HG02884 (cell line): Measurements from ENCODE around the gene UMOD.

Experiments
- ATAC-seq: cut with Tn5 transposase; IDR thresholded peaks from one replicate; pipeline ENCODE4 v1.9.1; 2021; ENCODE audit warnings: mild to moderate bottlenecking, moderate library complexity; ENCODE audit not compliant: unreplicated experiment

Gene UMOD

GRCh38 chr16:20302389-20302788 lies 50.1 kb downstream of the UMOD start:
- no peak for ATAC-seq

DNA sequence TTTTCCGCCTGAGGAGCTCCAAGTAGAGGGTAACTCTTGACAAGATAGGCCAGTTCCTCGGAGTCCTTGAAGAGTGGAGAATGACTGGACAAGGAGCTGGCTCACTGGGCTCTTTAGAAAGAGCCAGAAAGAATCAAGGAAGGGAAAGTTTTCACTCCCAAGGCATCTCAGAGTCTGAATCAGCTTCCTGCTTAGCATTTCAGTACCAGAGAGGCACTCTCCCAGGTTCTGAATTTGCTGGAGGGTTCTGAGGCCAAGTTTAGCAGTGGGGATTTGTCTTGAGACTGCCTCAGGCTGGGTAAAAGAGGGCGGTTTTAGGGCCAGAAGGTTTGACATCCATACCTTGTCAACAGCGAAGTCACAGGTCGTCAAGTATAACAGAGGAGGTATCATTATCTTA lies 50.7 kb downstream of the UMOD start:
- no peak for ATAC-seq

- ATAC-seq: no peak
Measured at GRCh38 chr16:20300312-20301097, 52.0 kb downstream of the UMOD start.

DNA sequence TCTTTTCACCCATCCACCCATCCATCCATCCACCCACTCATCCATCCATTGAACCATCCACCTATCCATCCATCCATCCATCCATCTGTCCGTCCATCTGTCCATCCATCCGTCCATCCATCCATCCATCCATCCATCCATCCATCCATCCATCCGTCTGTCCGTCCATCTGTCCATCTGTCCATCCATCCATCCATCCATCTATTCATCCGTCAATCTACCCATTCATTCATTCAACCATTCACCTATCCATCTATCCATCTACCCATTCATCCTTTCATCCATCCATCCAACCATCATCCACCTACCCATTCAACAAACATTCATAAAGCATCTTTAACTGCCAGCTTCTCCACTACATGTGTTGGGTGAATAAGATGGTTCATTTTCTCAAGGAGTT lies 54.1 kb downstream of the UMOD start:
- no peak for ATAC-seq

- ATAC-seq: no peak
Measured at GRCh38 chr16:20291208-20292206, 61.0 kb downstream of the UMOD start.

DNA sequence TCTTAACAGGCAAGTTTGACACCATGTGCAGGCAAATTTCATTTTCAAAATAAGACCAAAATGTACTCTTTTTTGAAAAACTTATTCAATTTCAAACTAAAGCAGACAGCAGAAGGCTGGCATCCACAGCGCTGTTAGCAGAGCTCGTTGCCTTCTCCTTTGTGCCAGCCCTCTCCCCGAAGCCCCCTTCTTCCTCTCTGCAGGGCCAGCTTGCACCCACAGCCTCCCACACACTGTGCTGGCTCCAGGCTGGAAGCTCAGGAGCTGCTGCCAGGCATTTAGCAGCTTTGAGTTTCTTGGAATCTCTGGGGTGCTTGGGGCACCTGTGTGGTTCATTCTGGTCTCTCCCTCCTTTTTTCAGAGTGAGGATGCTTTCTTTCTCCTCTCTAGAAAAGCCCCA lies 62.9 kb downstream of the UMOD start:
- ATAC-seq: no peak

- ATAC-seq: no peak
Measured at GRCh38 chr16:20285993-20286499, 66.5 kb downstream of the UMOD start.
